ENCODE data around the gene ARHGAP15.

- TF ChIP-seq EP300 (IDR thresholded peaks at IDR 0.05), result no peak
- no peak for TF ChIP-seq JUN (IDR thresholded peaks at IDR 0.05)
- no peak for TF ChIP-seq CTCF (IDR thresholded peaks at IDR 0.05)
- TF ChIP-seq CEBPB (IDR thresholded peaks at IDR 0.05), result no peak
- TF ChIP-seq ESRRA (IDR thresholded peaks at IDR 0.05; ENCODE audit: borderline replicate concordance, low read length), result no peak
- no peak for TF ChIP-seq ELK1 (IDR thresholded peaks at IDR 0.05; ENCODE audit: low read depth, low read length)
- TF ChIP-seq MAX (IDR thresholded peaks at IDR 0.05), result no peak
- TF ChIP-seq MYC (IDR thresholded peaks at IDR 0.05; ENCODE audit: borderline replicate concordance, low read length), result no peak
Observed at GRCh38 chr2:143744114-143744513, 614.9 kb downstream of the ARHGAP15 start.

Data from A549 (cell line).